Loucy (cell line): ENCODE measurements around the gene KCNH8.

Source experiments
- H2AFZ ChIP-seq: fragments of 200-600 bp; sonication (generic); 2 replicates; pipeline ENCODE4 v1.6.0; 2016; ENCODE audit warnings: antibody characterized with exemption, mild to moderate bottlenecking, low read length, moderate library complexity
- H3F3A ChIP-seq: fragments of 200-600 bp; 2 replicates; pipeline ENCODE4 v1.6.0; 2016; ENCODE audit warnings: antibody characterized with exemption, low read depth, mild to moderate bottlenecking
- H3K27me3 ChIP-seq: fragments of 200-600 bp; sonication (generic); 2 replicates; pipeline ENCODE4 v1.6.1; 2014; ENCODE audit warnings: low read length, mild to moderate bottlenecking; ENCODE audit not compliant: insufficient read depth, poor library complexity, severe bottlenecking
- H3K36me3 ChIP-seq: fragments of 200-600 bp; sonication (generic); 2 replicates; pipeline ENCODE4 v1.6.1; 2016; ENCODE audit warnings: low read length; ENCODE audit not compliant: insufficient read depth
- H3K4me1 ChIP-seq: fragments of 200-600 bp; sonication (generic); 2 replicates; pipeline ENCODE4 v1.5.1; 2014; ENCODE audit warnings: low read length, mild to moderate bottlenecking; ENCODE audit not compliant: insufficient read depth, poor library complexity, severe bottlenecking
- H3K4me2 ChIP-seq: fragments of 200-600 bp; sonication (generic); 2 replicates; pipeline ENCODE4 v1.6.0; 2014; ENCODE audit warnings: antibody characterized with exemption, low read length, low read depth, mild to moderate bottlenecking; ENCODE audit not compliant: poor library complexity, severe bottlenecking
- H3K4me3 ChIP-seq: fragments of 200-600 bp; sonication (generic); 2 replicates; pipeline ENCODE4 v1.5.1; 2014; ENCODE audit warnings: low read length, mild to moderate bottlenecking, mixed read lengths; ENCODE audit not compliant: poor library complexity, severe bottlenecking
- H3K79me2 ChIP-seq: fragments of 200-600 bp; sonication (generic); 2 replicates; pipeline ENCODE4 v1.6.1; 2014; ENCODE audit warnings: low read length; ENCODE audit not compliant: insufficient read depth
- H3K9ac ChIP-seq: fragments of 200-600 bp; sonication (generic); 2 replicates; pipeline ENCODE4 v1.6.0; 2014; ENCODE audit warnings: mild to moderate bottlenecking, low read depth, low read length, moderate library complexity; ENCODE audit not compliant: poor library complexity, severe bottlenecking
- H3K9me2 ChIP-seq: fragments of 200-600 bp; sonication (generic); replicated peaks from 2 replicates; pipeline ENCODE4 v1.6.1; 2016; ENCODE audit warnings: low read depth, low read length, mixed read lengths
- H3K9me3 ChIP-seq: fragments of 200-600 bp; sonication (generic); 2 replicates; pipeline ENCODE4 v1.6.1; 2014; ENCODE audit warnings: mild to moderate bottlenecking, antibody characterized with exemption, low read length, low read depth; ENCODE audit not compliant: insufficient read depth
- H4K20me1 ChIP-seq: fragments of 200-600 bp; sonication (generic); 2 replicates; pipeline ENCODE4 v1.6.0; 2014; ENCODE audit warnings: antibody characterized with exemption, low read length, mild to moderate bottlenecking; ENCODE audit not compliant: insufficient read depth, poor library complexity, severe bottlenecking
- EZH2phosphoT487 ChIP-seq: fragments of 200-600 bp; IDR thresholded peaks from 2 replicates; pipeline ENCODE4 v1.6.1; 2018; ENCODE audit warnings: antibody characterized with exemption, mild to moderate bottlenecking, moderate library complexity, borderline replicate concordance
- TF ChIP-seq, protein P1 (sequence below): fragments of 200-600 bp; sonication (generic); conservative IDR thresholded peaks from 2 replicates; pipeline ENCODE4 v1.5.1; 2014; ENCODE audit warnings: mild to moderate bottlenecking, antibody characterized with exemption, low read length

The KCNH8 gene

DNA sequence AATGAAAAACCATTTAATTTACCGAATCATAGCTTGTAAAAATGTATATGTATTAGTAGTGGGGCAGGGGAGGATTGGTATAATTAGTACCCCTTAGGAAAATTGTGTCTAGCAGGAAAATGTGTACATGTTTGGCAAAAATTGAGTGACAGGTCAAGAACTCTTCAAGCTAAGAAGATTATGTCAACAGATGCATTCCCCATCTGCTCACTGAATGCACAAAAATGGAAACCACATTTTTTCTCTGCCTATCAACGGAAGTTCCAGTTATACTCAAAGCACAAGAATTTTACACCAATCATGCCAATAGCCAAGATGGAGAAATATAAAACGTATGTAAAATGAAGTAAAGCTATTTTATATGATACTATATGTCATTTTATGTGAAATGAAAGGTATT is 377.8 kb downstream of the KCNH8 start:
- Histone ChIP-seq H3K4me3 (no peak overlapping the region), H4K20me1 (no peaks in the 10 kb centered on the region), H3K36me3 (no peaks in the 10 kb centered on the region), H2AFZ (no peak overlapping the region), H3K79me2 (no peaks in the 10 kb centered on the region), H3K27me3 (no peaks in the 10 kb centered on the region), H3K9me2 (no peaks in the 10 kb centered on the region), H3K4me1 (peaks cover 4% of the 10 kb centered on the region), H3F3A (no peaks in the 10 kb centered on the region), H3K9ac (no peak overlapping the region), H3K4me2 (no peak overlapping the region), H3K9me3 (no peaks in the 10 kb centered on the region)
- TF ChIP-seq, protein P1, sequence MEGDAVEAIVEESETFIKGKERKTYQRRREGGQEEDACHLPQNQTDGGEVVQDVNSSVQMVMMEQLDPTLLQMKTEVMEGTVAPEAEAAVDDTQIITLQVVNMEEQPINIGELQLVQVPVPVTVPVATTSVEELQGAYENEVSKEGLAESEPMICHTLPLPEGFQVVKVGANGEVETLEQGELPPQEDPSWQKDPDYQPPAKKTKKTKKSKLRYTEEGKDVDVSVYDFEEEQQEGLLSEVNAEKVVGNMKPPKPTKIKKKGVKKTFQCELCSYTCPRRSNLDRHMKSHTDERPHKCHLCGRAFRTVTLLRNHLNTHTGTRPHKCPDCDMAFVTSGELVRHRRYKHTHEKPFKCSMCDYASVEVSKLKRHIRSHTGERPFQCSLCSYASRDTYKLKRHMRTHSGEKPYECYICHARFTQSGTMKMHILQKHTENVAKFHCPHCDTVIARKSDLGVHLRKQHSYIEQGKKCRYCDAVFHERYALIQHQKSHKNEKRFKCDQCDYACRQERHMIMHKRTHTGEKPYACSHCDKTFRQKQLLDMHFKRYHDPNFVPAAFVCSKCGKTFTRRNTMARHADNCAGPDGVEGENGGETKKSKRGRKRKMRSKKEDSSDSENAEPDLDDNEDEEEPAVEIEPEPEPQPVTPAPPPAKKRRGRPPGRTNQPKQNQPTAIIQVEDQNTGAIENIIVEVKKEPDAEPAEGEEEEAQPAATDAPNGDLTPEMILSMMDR = no peak
- no peak for TF ChIP-seq EZH2phosphoT487

DNA sequence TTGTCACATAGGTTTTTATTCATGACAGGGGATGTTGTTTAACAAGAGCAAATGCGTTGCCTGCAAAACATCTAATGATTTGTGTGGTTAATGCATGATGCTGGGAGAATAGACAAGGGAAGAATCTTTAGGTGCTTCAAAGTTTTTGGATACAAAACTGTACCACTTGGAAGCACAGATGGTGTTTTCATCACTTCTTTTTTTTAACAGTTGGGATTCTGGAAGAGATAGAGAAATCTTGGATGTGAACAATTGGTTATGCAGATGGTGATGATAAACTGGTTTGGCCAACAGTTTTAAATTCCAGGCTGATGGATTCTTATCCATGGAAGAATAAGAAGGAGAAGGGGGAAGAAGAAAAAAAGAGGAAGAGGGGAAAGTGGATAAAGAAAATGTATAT is 379.4 kb downstream of the KCNH8 start:
- Histone ChIP-seq H3K79me2 (no peaks in the 10 kb centered on the region), H3K9me2 (no peaks in the 10 kb centered on the region), H2AFZ (no peak overlapping the region), H3F3A (no peaks in the 10 kb centered on the region), H3K4me2 (no peak overlapping the region), H3K27me3 (no peaks in the 10 kb centered on the region), H3K36me3 (no peaks in the 10 kb centered on the region), H3K4me1 (peaks cover 4% of the 10 kb centered on the region), H3K9me3 (no peaks in the 10 kb centered on the region), H3K4me3 (no peak overlapping the region), H4K20me1 (no peaks in the 10 kb centered on the region), H3K9ac (no peak overlapping the region)
- TF ChIP-seq, protein P1 = no peak
- TF ChIP-seq EZH2phosphoT487 = no peak

DNA sequence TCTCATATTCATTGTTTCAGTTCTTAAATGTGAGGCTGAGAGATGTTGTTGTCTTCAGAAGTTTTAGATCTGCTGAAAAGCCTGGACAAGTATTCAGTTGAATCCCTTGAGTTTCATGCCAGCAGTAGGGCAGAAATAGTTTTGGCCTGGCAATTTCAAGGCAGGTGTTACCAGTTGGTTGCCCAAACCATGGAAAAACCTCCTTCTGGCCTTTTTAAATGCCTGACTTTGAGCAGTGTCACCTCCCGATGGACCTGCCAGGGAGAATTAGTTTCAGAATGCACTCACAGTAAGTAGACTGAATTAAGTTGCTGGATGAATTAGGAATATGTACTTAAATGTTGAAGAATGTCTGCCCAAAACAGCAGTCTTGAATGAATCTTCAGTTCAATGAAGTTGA is 383.1 kb downstream of the KCNH8 start:
- Histone ChIP-seq H3K9me3 (no peaks in the 10 kb centered on the region), H3K4me1 (no peaks in the 10 kb centered on the region), H3K9me2 (no peaks in the 10 kb centered on the region), H3K79me2 (no peaks in the 10 kb centered on the region), H3K9ac (no peak overlapping the region), H3K27me3 (no peaks in the 10 kb centered on the region), H3K4me3 (no peak overlapping the region), H3K36me3 (no peaks in the 10 kb centered on the region), H2AFZ (no peak overlapping the region), H4K20me1 (no peaks in the 10 kb centered on the region), H3F3A (no peaks in the 10 kb centered on the region), H3K4me2 (no peak overlapping the region)
- no peak for TF ChIP-seq EZH2phosphoT487
- TF ChIP-seq, protein P1 = no peak
